HEK293 (cell line): ENCODE data around the gene PDE11A.

Experiments
- CTCF ChIA-PET: fragments of 350-600 bp; formaldehyde crosslinking; extraction: SDS; loops from one replicate; lab custom pipeline; 2021; ENCODE audit warnings: antibody characterized with exemption; lab: Yijun Ruan, JAX
- POLR2A ChIA-PET: fragments of 300-600 bp; formaldehyde crosslinking; extraction: SDS; loops from one replicate; lab custom pipeline; 2020; ENCODE audit warnings: antibody characterized with exemption, inconsistent platforms; lab: Yijun Ruan, JAX
- H3K27ac ChIP-seq: fragments of 200-500 bp; sonication (Bioruptor generic); 2 replicates; pipeline ENCODE4 v1.5.1; 2014; ENCODE audit warnings: low read depth, low read length, control low read depth, inconsistent platforms; ENCODE audit errors: extremely low read depth
- H3K36me3 ChIP-seq, 2 experiments: fragments of 200-500 bp in 1 of 2; sonication (Bioruptor generic) in 1 of 2; 1 replicate in 1 of 2; 2 replicates in 1 of 2; pipeline ENCODE4 v1.5.1; 2014 to 2017; ENCODE audit warnings: inconsistent platforms in 2 of 2, low read length in 2 of 2; ENCODE audit not compliant: control insufficient read depth in 2 of 2, insufficient read depth in 1 of 2
- H3K4me1 ChIP-seq: fragments of 200-500 bp; sonication (Bioruptor generic); 2 replicates; pipeline ENCODE4 v1.5.1; 2014; ENCODE audit warnings: mild to moderate bottlenecking, low read length, inconsistent platforms; ENCODE audit not compliant: control insufficient read depth, insufficient read depth
- H3K4me3 ChIP-seq: 2 replicates; pipeline ENCODE4 v1.5.1; 2011; ENCODE audit warnings: low read depth, mild to moderate bottlenecking, control low read depth, low read length, moderate library complexity
- H3K9me3 ChIP-seq: fragments of 200-500 bp; sonication (Bioruptor generic); 2 replicates; pipeline ENCODE4 v1.5.1; 2014; ENCODE audit warnings: low read depth, low read length, inconsistent platforms; ENCODE audit not compliant: control insufficient read depth, insufficient read depth
- RBAK ChIP-seq: fragments of 450-650 bp; formaldehyde crosslinking; IDR thresholded peaks from 2 replicates; pipeline ENCODE4 v1.5.1; 2016; ENCODE audit warnings: missing biosample characterization, missing genetic modification characterization
- SCRT2 ChIP-seq: fragments of 450-650 bp; formaldehyde crosslinking; IDR thresholded peaks from 2 replicates; pipeline ENCODE4 v1.5.1; 2016; ENCODE audit warnings: missing biosample characterization, missing genetic modification characterization
- SETDB1 ChIP-seq: IDR thresholded peaks from one replicate; pipeline ENCODE4 v1.6.1; 2017; ENCODE audit warnings: mild to moderate bottlenecking, low read length, moderate library complexity, mixed read lengths; ENCODE audit not compliant: insufficient read length
- ZBTB1 ChIP-seq: fragments of 450-650 bp; formaldehyde crosslinking; IDR thresholded peaks from 2 replicates; pipeline ENCODE4 v1.5.1; 2016; ENCODE audit warnings: missing biosample characterization, missing genetic modification characterization
- ZBTB49 ChIP-seq: fragments of 450-650 bp; formaldehyde crosslinking; IDR thresholded peaks from 2 replicates; pipeline ENCODE4 v1.5.1; 2016; ENCODE audit warnings: missing biosample characterization, missing genetic modification characterization, low read depth
- ZNF169 ChIP-seq: fragments of 450-650 bp; formaldehyde crosslinking; IDR thresholded peaks from 2 replicates; pipeline ENCODE4 v1.5.1; 2016; ENCODE audit warnings: missing biosample characterization, missing genetic modification characterization
- ZNF18 ChIP-seq: fragments of 450-650 bp; formaldehyde crosslinking; IDR thresholded peaks from 2 replicates; pipeline ENCODE4 v1.5.1; 2016; ENCODE audit warnings: missing biosample characterization, missing genetic modification characterization
- ZNF223 ChIP-seq: fragments of 450-650 bp; formaldehyde crosslinking; IDR thresholded peaks from 2 replicates; pipeline ENCODE4 v1.5.1; 2016; ENCODE audit warnings: missing biosample characterization, missing genetic modification characterization
- ZNF239 ChIP-seq: fragments of 450-650 bp; formaldehyde crosslinking; IDR thresholded peaks from 2 replicates; pipeline ENCODE4 v1.5.1; 2016; ENCODE audit warnings: missing biosample characterization, missing genetic modification characterization
- ZNF26 ChIP-seq: fragments of 450-650 bp; formaldehyde crosslinking; IDR thresholded peaks from 2 replicates; pipeline ENCODE4 v1.5.1; 2016; ENCODE audit warnings: missing biosample characterization, missing genetic modification characterization
- ZNF473 ChIP-seq: fragments of 450-650 bp; formaldehyde crosslinking; IDR thresholded peaks from 2 replicates; pipeline ENCODE4 v1.5.1; 2017; ENCODE audit warnings: missing biosample characterization, missing genetic modification characterization
- ZNF48 ChIP-seq: fragments of 450-650 bp; formaldehyde crosslinking; IDR thresholded peaks from 2 replicates; pipeline ENCODE4 v1.5.1; 2016; ENCODE audit warnings: missing biosample characterization, missing genetic modification characterization
- ZNF549 ChIP-seq: fragments of 450-650 bp; IDR thresholded peaks from 2 replicates; pipeline ENCODE4 v1.5.1; 2018; ENCODE audit warnings: missing biosample characterization, missing genetic modification characterization, mild to moderate bottlenecking, inconsistent platforms, moderate library complexity
- ZNF585B ChIP-seq: fragments of 450-650 bp; formaldehyde crosslinking; IDR thresholded peaks from 2 replicates; pipeline ENCODE4 v1.5.1; 2016; ENCODE audit warnings: missing biosample characterization, missing genetic modification characterization
- ZNF670 ChIP-seq: fragments of 450-650 bp; formaldehyde crosslinking; IDR thresholded peaks from 2 replicates; pipeline ENCODE4 v1.5.1; 2016; ENCODE audit warnings: missing biosample characterization, missing genetic modification characterization, low read depth
- ZNF791 ChIP-seq: fragments of 450-650 bp; formaldehyde crosslinking; IDR thresholded peaks from 2 replicates; pipeline ENCODE4 v1.5.1; 2016; ENCODE audit warnings: missing biosample characterization, missing genetic modification characterization
- ZSCAN18 ChIP-seq: fragments of 450-650 bp; formaldehyde crosslinking; IDR thresholded peaks from 2 replicates; pipeline ENCODE4 v1.5.1; 2016; ENCODE audit warnings: missing biosample characterization, missing genetic modification characterization

The PDE11A gene

GRCh38 chr2:177602611-177603164, 469.9 kb downstream of the PDE11A start:
- H3K4me1 ChIP-seq = no peaks in the 10 kb centered on the region
- no peak overlapping the region for H3K4me3 ChIP-seq
- no peak overlapping the region for H3K27ac ChIP-seq
- POLR2A ChIA-PET = no interaction called here
- H3K36me3 ChIP-seq = no peaks in the 10 kb centered on the region
- TF ChIP-seq ZNF48 (tag by site-specific recombination) (no peak), SCRT2 (tag by site-specific recombination) (0 out of 2 replicates have a peak, but pooled peaks have one; percentile 15)
- H3K9me3 ChIP-seq = no peaks in the 10 kb centered on the region
- CTCF ChIA-PET = interaction anchor here (0.6 to 2.0 kb wide), 9 partner anchors 11 to 715 kb away, joined by 3 to 9 read pairs (median 3); no protein-coding TSS in a partner anchor

GRCh38 chr2:177600917-177601316, 471.7 kb downstream of the PDE11A start:
- peaks cover 3% of the 10 kb centered on the region; the same call in 1 of the 2 replicates for H3K4me1 ChIP-seq
- H3K27ac ChIP-seq = no peak overlapping the region
- no peak overlapping the region for H3K4me3 ChIP-seq
- H3K36me3 ChIP-seq = no peaks in the 10 kb centered on the region
- POLR2A ChIA-PET = no interaction called here
- TF ChIP-seq ZNF18 (tag by site-specific recombination) (no peak), ZNF223 (tag by site-specific recombination) (no peak), ZNF670 (tag by site-specific recombination) (no peak), ZNF239 (tag by site-specific recombination) (no peak), ZBTB1 (tag by site-specific recombination) (no peak), RBAK (tag by site-specific recombination) (no peak), ZNF791 (no peak), ZNF473 (tag by site-specific recombination) (no peak), ZSCAN18 (tag by site-specific recombination) (no peak), ZNF26 (tag by site-specific recombination) (no peak)
- TF ChIP-seq, all 188 proteins: peak for 0
- H3K9me3 ChIP-seq = no peaks in the 10 kb centered on the region
- CTCF ChIA-PET = interaction anchor here (1.0 to 1.5 kb wide), 2 partner anchors 111 to 266 kb away, joined by 3 to 6 read pairs; no protein-coding TSS in a partner anchor

GRCh38 chr2:177599956-177600355, 472.6 kb downstream of the PDE11A start:
- POLR2A ChIA-PET = no interaction called here
- TF ChIP-seq ZBTB49 (tag by site-specific recombination) (no peak), ZNF549 (tag by site-specific recombination) (no peak), ZNF585B (no peak), ZNF169 (tag by site-specific recombination) (peak; percentile 90), SETDB1 (peak; percentile 38)
- TF ChIP-seq, all 188 proteins: peak for 2
- Histone ChIP-seq H3K36me3 (no peaks in the 10 kb centered on the region), H3K27ac (no peak overlapping the region), H3K4me3 (no peak overlapping the region), H3K9me3 (no peaks in the 10 kb centered on the region), H3K4me1 (peaks cover 3% of the 10 kb centered on the region; the same call in 1 of the 2 replicates)
- CTCF ChIA-PET = interaction anchor here (1.1 to 1.5 kb wide), 2 partner anchors 124 to 265 kb away, joined by 3 to 4 read pairs; no protein-coding TSS in a partner anchor
